Activated T-cell treated with anti-CD3 and anti-CD28 coated beads, Interleukin-2, amount 50 U/mL, for 1 hour (primary cell): Measurements from ENCODE around the gene CSTB.

Source experiments
- DNase-seq: peaks from one replicate; pipeline ENCODE4 v3.0.0-alpha.2; 2020

The CSTB gene

GRCh38 chr21:43745772-43746517, 30.2 kb downstream of the CSTB start:
- DNase-seq = no peak

- no peak for DNase-seq
Measured at GRCh38 chr21:43744725-43745124, 31.4 kb downstream of the CSTB start.

- no peak for DNase-seq
Measured at GRCh38 chr21:43743947-43744346, 32.2 kb downstream of the CSTB start.

- DNase-seq = no peak
Measured at GRCh38 chr21:43741423-43742096, 34.5 kb downstream of the CSTB start.

GRCh38 chr21:43740497-43741156, 35.5 kb downstream of the CSTB start:
- no peak for DNase-seq

- DNase-seq = no peak
Measured at GRCh38 chr21:43739621-43740435, 36.3 kb downstream of the CSTB start.

GRCh38 chr21:43737158-43737950, 38.8 kb downstream of the CSTB start:
- no peak for DNase-seq

GRCh38 chr21:43736224-43736883, 39.8 kb downstream of the CSTB start:
- DNase-seq = no peak

GRCh38 chr21:43735236-43736091, 40.6 kb downstream of the CSTB start:
- DNase-seq = no peak

GRCh38 chr21:43734928-43735229, 41.2 kb downstream of the CSTB start:
- no peak for DNase-seq

- DNase-seq = no peak
Measured at GRCh38 chr21:43734131-43734927, 41.8 kb downstream of the CSTB start.

- DNase-seq = peak; percentile 51
Measured at GRCh38 chr21:43733529-43734071, 42.5 kb downstream of the CSTB start.

GRCh38 chr21:43733060-43733459, 43.0 kb downstream of the CSTB start:
- DNase-seq = peak; percentile 48

- no peak for DNase-seq
Measured at GRCh38 chr21:43731891-43732711, 44.0 kb downstream of the CSTB start.

- DNase-seq = no peak
Measured at GRCh38 chr21:43731476-43731875, 44.6 kb downstream of the CSTB start.

GRCh38 chr21:43728467-43729390, 47.4 kb downstream of the CSTB start:
- peak; percentile 83 for DNase-seq

GRCh38 chr21:43728154-43728466, 48.0 kb downstream of the CSTB start:
- DNase-seq = no peak
